Measurements from ENCODE around the gene NR6A1.

The NR6A1 gene

DNA sequence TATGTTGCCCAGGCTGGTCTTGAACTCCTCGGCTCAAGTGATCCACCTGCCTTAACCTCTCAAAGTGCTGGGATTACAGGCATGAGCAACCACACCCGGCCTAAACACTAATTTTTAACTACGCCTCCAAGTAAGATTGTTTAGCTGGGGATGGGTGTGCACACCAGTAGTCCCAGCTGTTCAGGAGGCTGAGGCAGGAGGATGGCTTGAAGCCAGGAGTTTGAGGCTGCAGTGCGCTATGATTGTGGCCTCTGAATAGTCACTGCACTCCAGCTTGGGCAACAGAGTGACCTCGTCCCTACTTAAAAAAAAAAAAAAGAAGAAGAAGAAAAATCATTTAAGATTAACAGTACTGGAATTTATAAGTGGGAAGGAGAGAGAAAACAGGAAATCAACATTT is 173.1 kb downstream of the NR6A1 start:
- Mint-ChIP-seq H3K27me3 (ENCODE audit: low read depth) (no peaks in the 10 kb centered on the region), H3K9me3 (no peaks in the 10 kb centered on the region), H3K36me3 (ENCODE audit: low read depth) (no peaks in the 10 kb centered on the region), H3K4me1 (peaks cover 45% of the 10 kb centered on the region), H3K4me3 (no peak overlapping the region), H3K27ac (no peak overlapping the region)
- TF ChIP-seq, protein P1, sequence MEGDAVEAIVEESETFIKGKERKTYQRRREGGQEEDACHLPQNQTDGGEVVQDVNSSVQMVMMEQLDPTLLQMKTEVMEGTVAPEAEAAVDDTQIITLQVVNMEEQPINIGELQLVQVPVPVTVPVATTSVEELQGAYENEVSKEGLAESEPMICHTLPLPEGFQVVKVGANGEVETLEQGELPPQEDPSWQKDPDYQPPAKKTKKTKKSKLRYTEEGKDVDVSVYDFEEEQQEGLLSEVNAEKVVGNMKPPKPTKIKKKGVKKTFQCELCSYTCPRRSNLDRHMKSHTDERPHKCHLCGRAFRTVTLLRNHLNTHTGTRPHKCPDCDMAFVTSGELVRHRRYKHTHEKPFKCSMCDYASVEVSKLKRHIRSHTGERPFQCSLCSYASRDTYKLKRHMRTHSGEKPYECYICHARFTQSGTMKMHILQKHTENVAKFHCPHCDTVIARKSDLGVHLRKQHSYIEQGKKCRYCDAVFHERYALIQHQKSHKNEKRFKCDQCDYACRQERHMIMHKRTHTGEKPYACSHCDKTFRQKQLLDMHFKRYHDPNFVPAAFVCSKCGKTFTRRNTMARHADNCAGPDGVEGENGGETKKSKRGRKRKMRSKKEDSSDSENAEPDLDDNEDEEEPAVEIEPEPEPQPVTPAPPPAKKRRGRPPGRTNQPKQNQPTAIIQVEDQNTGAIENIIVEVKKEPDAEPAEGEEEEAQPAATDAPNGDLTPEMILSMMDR (IDR thresholded peaks at IDR 0.05; ENCODE audit: unreplicated experiment in 3 of 3), result no peak

DNA sequence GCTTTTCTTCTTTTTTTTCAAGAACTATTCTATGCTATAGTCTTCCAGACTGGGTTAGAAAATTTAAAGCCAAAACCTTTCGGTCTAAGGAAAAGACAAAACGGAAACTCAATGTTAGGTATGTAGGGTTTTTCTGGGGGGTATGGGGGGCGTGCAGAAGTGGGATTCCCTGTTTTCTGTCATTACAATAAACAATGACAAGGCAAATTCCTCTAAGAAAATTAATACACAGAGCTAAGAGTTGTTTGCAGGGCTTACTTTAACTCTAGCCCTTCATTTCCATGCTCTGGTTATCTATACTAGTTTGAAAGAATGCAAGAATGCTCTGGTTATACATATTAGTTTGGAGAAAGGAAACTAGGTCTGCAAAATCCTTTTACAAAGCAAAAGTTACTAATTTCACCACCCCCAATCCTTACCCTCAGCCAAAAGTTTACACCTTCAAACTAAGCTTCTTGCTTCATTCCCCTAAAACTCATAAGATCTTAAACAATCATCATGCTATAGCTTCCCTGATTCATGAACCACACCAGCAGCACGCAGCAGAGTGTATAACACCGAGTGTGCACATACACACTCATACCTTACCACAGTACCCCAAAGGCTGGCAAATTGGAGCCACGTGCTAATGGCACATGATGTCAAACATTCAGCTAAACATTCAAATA is 174.8 kb downstream of the NR6A1 start:
- H3K27ac Mint-ChIP-seq, result peak overlapping the region; percentile 89 to 96 (median 90)
- no peaks in the 10 kb centered on the region for H3K27me3 Mint-ChIP-seq (ENCODE audit: low read depth)
- no peaks in the 10 kb centered on the region for H3K9me3 Mint-ChIP-seq
- H3K36me3 Mint-ChIP-seq (ENCODE audit: low read depth), result no peaks in the 10 kb centered on the region
- peak overlapping the region; percentile 37 to 78 (median 53) for H3K4me3 Mint-ChIP-seq
- TF ChIP-seq, protein P1 (IDR thresholded peaks at IDR 0.05; ENCODE audit: unreplicated experiment in 3 of 3), result no peak
- H3K4me1 Mint-ChIP-seq, result peaks cover 60% of the 10 kb centered on the region

DNA sequence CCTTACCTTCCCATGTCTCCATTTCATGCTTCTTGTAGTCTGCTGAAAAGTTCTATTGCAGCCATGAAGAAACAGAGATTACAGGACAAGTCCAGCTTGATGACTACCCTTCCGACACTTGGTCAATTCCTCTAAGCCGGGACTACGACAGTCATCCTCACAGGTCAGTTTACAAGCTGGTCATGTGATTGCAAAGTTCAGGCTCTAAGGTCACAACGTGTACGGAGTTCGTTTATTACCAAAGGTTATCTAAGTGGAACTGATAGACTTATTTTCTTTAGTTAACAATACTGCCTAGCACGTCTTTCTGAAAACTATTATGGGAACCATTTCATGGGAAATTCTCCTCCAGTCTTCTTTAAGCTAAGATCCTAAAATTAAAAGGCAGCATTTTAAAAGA is 175.4 kb downstream of the NR6A1 start:
- TF ChIP-seq, protein P1 (IDR thresholded peaks at IDR 0.05; ENCODE audit: unreplicated experiment in 3 of 3), result no peak
- Mint-ChIP-seq H3K4me1 (peaks cover 66% of the 10 kb centered on the region), H3K4me3 (peak overlapping the region; percentile 65 to 78 (median 68)), H3K27ac (peak overlapping the region; percentile 89 to 96 (median 90)), H3K36me3 (ENCODE audit: low read depth) (no peaks in the 10 kb centered on the region), H3K9me3 (no peaks in the 10 kb centered on the region), H3K27me3 (ENCODE audit: low read depth) (no peaks in the 10 kb centered on the region)

DNA sequence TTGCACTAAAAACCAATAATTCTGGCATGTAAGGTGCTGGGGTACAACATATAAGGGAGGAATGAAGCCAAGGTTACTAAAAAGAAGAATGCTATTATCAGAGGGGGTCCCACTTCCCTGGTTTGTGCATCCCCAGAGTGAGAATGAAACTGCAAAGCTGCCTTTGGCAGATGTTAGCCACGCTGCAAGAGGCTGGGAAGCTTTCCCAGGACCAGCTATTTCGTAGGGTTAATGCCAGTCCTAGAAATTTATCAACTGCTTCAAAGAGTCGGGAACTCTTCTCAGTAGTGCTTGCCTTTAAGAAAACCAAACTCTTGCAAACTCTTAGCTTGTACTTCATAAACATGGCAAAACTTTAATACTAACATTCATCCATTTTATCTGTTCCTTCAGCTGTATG is 176.4 kb downstream of the NR6A1 start:
- H3K9me3 Mint-ChIP-seq, result no peaks in the 10 kb centered on the region
- peaks cover 73% of the 10 kb centered on the region for H3K4me1 Mint-ChIP-seq
- peak overlapping the region; percentile 90 to 96 (median 95) for H3K27ac Mint-ChIP-seq
- TF ChIP-seq, protein P1 (IDR thresholded peaks at IDR 0.05; ENCODE audit: unreplicated experiment in 3 of 3), result no peak
- peak overlapping the region; percentile 70 to 79 (median 76) for H3K4me3 Mint-ChIP-seq
- H3K27me3 Mint-ChIP-seq (ENCODE audit: low read depth), result no peaks in the 10 kb centered on the region
- peaks cover 3% of the 10 kb centered on the region for H3K36me3 Mint-ChIP-seq (ENCODE audit: low read depth)

DNA sequence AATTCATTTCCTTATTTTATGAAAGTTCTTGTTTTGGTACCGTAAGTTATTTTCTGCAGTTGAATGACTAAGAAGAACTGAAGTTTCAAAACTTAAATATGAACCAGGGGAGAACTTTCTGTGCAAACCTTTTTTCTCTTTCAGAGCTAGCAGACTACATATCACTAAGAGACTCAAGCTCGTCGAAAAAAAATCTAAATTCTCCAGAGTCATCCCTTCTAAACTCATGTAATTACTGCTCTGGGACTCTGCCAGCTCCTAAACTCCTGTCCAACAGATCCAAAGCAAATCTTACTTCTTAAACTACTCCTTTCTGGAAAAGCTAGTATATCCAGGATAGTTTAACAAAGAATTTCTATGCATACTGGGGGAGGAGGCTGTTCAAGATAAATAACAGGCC is 176.9 kb downstream of the NR6A1 start:
- H3K4me3 Mint-ChIP-seq, result peak overlapping the region; percentile 70 to 79 (median 76)
- H3K36me3 Mint-ChIP-seq (ENCODE audit: low read depth), result peaks cover 3% of the 10 kb centered on the region
- TF ChIP-seq, protein P1 (IDR thresholded peaks at IDR 0.05; ENCODE audit: unreplicated experiment in 3 of 3), result no peak
- H3K27me3 Mint-ChIP-seq (ENCODE audit: low read depth), result no peaks in the 10 kb centered on the region
- peaks cover 73% of the 10 kb centered on the region for H3K4me1 Mint-ChIP-seq
- no peaks in the 10 kb centered on the region for H3K9me3 Mint-ChIP-seq
- H3K27ac Mint-ChIP-seq, result peak overlapping the region; percentile 90 to 96 (median 95)

DNA sequence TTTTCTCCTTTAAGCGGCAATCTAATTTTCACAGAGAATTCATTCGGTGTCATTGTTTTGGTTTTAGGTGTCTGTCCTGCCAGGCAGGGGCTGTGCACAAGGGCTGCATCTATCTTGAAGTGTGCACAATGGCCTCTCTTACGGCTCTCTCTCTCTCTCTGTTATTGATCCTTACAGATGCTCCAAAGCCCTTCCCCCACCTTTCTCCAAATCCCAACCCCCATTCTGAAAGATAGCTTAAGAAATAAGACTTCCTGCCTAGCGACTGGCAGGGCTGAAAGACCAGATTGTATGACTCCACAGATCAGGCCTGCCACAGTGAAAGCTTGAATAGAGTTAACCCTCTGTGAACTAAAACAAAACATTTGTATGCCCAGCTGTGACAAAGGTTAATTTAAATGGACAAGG is 177.5 kb downstream of the NR6A1 start:
- Mint-ChIP-seq H3K4me1 (peaks cover 73% of the 10 kb centered on the region), H3K9me3 (no peaks in the 10 kb centered on the region)
- TF ChIP-seq, protein P1 (IDR thresholded peaks at IDR 0.05; ENCODE audit: unreplicated experiment in 3 of 3), result no peak

More for the DNA sequence above, 177.5 kb downstream of the NR6A1 start:
- peak overlapping the region; percentile 90 to 96 (median 95) for H3K27ac Mint-ChIP-seq
- H3K4me3 Mint-ChIP-seq, result peak overlapping the region; percentile 70 to 79 (median 76)
- no peaks in the 10 kb centered on the region for H3K27me3 Mint-ChIP-seq (ENCODE audit: low read depth)
- H3K36me3 Mint-ChIP-seq (ENCODE audit: low read depth), result peaks cover 3% of the 10 kb centered on the region

Measured in nephron (organoid).